GM12801 (cell line): ENCODE results near the gene RABGAP1.

Source experiments
- TF ChIP-seq, protein P1 (sequence below): IDR thresholded peaks from one replicate; pipeline ENCODE4 v1.5.1; 2011; ENCODE audit warnings: control low read depth; ENCODE audit not compliant: insufficient read length; ENCODE audit errors: extremely low read depth

RABGAP1 gene

GRCh38 chr9:123128591-123128990 lies 187.8 kb downstream of the RABGAP1 start:
- TF ChIP-seq, protein P1, sequence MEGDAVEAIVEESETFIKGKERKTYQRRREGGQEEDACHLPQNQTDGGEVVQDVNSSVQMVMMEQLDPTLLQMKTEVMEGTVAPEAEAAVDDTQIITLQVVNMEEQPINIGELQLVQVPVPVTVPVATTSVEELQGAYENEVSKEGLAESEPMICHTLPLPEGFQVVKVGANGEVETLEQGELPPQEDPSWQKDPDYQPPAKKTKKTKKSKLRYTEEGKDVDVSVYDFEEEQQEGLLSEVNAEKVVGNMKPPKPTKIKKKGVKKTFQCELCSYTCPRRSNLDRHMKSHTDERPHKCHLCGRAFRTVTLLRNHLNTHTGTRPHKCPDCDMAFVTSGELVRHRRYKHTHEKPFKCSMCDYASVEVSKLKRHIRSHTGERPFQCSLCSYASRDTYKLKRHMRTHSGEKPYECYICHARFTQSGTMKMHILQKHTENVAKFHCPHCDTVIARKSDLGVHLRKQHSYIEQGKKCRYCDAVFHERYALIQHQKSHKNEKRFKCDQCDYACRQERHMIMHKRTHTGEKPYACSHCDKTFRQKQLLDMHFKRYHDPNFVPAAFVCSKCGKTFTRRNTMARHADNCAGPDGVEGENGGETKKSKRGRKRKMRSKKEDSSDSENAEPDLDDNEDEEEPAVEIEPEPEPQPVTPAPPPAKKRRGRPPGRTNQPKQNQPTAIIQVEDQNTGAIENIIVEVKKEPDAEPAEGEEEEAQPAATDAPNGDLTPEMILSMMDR = no peak

GRCh38 chr9:123129423-123129822 lies 188.6 kb downstream of the RABGAP1 start:
- TF ChIP-seq, protein P1 = no peak

DNA sequence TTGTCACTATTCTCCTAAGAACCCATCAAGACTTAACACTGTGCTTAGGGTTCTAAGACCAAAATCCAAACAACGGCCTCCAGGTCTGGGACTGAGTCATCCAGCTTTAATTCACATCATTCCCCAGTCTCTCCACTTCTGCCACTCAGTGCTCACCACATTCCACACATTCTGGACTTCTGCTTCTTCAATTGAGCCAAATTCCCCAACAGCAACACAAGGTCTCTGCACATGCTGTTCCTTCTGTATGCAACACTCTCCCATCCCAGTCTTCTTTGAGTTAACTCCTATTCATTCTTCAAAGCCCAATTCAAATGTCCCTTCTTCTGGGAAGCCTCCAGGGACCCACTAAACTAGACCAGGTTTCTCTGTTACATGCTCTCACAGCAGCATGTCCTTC lies 190.4 kb downstream of the RABGAP1 start:
- TF ChIP-seq, protein P1 = no peak

DNA sequence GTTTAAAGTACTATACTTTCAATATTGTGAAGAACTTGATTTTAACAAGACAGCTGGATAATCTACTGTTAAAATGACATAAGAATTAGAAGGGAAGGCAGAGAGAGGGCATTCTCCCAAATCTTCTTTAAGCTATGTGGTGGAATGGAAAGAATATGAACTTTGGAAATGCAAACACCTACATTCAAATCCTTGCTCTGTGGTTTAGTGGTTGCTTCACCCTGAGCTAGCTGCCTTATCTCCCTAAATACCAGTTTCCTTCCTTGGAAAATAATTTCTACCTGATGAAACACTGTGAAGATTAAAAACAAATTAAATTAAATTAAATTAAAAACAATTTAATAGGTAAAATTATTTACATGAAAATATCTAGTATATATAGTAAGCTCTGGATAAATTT lies 191.2 kb downstream of the RABGAP1 start:
- TF ChIP-seq, protein P1 = no peak

GRCh38 chr9:123132696-123133095 lies 191.9 kb downstream of the RABGAP1 start:
- TF ChIP-seq, protein P1 = no peak

DNA sequence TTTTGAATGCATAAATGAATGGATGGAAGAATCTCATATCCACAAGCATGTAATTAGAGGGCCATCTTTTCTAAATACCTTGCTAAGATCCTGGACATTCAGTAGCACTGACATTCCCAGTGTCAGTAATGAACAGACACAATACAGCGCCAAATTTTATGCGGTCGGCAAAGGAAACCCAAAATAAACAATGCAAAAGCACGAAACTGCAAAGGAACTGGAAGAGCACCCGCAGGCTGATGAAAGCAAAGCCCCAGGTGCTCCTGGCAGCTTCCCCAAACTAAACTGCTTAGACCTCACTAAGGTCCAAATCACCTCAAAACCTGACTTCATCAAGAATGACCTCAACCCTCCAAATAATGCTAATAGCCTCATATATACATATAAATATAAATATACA lies 194.6 kb downstream of the RABGAP1 start:
- TF ChIP-seq, protein P1 = no peak

DNA sequence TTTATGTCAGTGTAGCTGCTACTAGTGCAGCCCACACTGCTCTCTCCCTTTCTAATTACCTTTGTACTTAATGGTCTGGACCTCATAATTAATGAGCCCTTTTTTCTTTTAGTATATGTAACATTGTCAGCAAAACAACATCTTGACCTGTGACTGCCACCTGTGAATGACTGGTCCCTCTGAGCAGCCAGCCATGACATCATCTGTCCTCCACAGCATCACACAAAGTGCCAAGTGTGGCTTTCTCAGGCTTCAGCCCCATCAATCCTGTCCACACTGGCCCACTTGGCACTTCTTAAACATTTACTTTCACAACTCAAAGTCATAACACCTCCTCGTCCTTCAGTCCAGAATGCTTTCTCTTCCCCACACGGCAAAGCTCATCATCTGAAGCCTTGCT lies 197.3 kb downstream of the RABGAP1 start:
- TF ChIP-seq, protein P1 = no peak

GRCh38 chr9:123149067-123149466 lies 208.2 kb downstream of the RABGAP1 start:
- TF ChIP-seq, protein P1 = no peak
